AML-193 (cell line): ENCODE data around the gene IGSF9B.
"Not testable (repeated sequence)": the region's sequence is repeated elsewhere in the genome, so short reads cannot be mapped to it uniquely, and the experiment has no call there.

ENCODE experiments used
- DNase-seq, 2 experiments: peaks; one replicate each; lab custom pipeline; 2025; lab: John Stamatoyannopoulos, UW

IGSF9B gene

GRCh38 chr11:133956650-133957633 is at the start of gene IGSF9B:
Gene IGSF9B (minus strand): TSS chr11:133956968. CDS start chr11:133956754, 214 bp downstream.
- peak; percentile 55 to 69 for DNase-seq

- DNase-seq = no peak
Measured at GRCh38 chr11:134004496-134005172, 47.9 kb upstream of the IGSF9B start.

GRCh38 chr11:134003792-134004495 is 47.2 kb upstream of the IGSF9B start:
- no peak for DNase-seq

GRCh38 chr11:134002819-134003218 is 46.1 kb upstream of the IGSF9B start:
- not testable (repeated sequence) for DNase-seq

- DNase-seq = not testable (repeated sequence)
Measured at GRCh38 chr11:134002338-134002737, 45.6 kb upstream of the IGSF9B start.

- no peak for DNase-seq
Measured at GRCh38 chr11:134001596-134001995, 44.8 kb upstream of the IGSF9B start.

- no peak for DNase-seq
Measured at GRCh38 chr11:134001088-134001487, 44.3 kb upstream of the IGSF9B start.

- no peak for DNase-seq
Measured at GRCh38 chr11:133999355-133999754, 42.6 kb upstream of the IGSF9B start.

GRCh38 chr11:133997554-133997953 is 40.8 kb upstream of the IGSF9B start:
- DNase-seq = no peak

GRCh38 chr11:133996671-133997070 is 39.9 kb upstream of the IGSF9B start:
- no peak for DNase-seq

GRCh38 chr11:133995066-133995465 is 38.3 kb upstream of the IGSF9B start:
- no peak for DNase-seq

GRCh38 chr11:133993921-133994320 is 37.2 kb upstream of the IGSF9B start:
- DNase-seq = no peak

- DNase-seq = no peak
Measured at GRCh38 chr11:133993107-133993506, 36.3 kb upstream of the IGSF9B start.

GRCh38 chr11:133992121-133992520 is 35.4 kb upstream of the IGSF9B start:
- no peak for DNase-seq

GRCh38 chr11:133991101-133991500 is 34.3 kb upstream of the IGSF9B start:
- no peak for DNase-seq

- no peak for DNase-seq
Measured at GRCh38 chr11:133990501-133990900, 33.7 kb upstream of the IGSF9B start.

- no peak for DNase-seq
Measured at GRCh38 chr11:133988686-133989410, 32.1 kb upstream of the IGSF9B start.

- no peak for DNase-seq
Measured at GRCh38 chr11:133987171-133987570, 30.4 kb upstream of the IGSF9B start.

GRCh38 chr11:133985981-133986944 is 29.5 kb upstream of the IGSF9B start:
- no peak for DNase-seq

- DNase-seq = no peak
Measured at GRCh38 chr11:133984828-133985227, 28.1 kb upstream of the IGSF9B start.
